ENCODE data around the gene MYO19.

DNA sequence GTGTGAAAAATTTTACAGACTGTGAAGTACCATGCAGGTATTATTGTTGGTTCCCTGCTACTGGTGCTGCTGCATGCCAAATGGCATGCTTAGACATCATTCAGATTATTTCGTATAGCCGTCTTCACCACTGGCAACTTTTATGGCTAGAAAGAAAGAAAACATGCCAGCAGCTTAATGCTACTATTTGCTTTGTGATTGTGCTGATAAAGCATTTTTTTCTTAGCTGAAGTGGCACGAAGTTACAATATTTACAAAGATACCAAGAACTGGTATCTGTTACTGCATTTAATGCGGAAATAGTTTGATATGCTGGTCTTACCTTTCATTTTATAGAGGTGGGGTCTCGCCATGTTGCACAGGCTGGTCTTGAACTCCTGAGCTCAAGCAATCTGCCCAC, 40.0 kb downstream of the MYO19 start:
- TF ChIP-seq, protein P1, sequence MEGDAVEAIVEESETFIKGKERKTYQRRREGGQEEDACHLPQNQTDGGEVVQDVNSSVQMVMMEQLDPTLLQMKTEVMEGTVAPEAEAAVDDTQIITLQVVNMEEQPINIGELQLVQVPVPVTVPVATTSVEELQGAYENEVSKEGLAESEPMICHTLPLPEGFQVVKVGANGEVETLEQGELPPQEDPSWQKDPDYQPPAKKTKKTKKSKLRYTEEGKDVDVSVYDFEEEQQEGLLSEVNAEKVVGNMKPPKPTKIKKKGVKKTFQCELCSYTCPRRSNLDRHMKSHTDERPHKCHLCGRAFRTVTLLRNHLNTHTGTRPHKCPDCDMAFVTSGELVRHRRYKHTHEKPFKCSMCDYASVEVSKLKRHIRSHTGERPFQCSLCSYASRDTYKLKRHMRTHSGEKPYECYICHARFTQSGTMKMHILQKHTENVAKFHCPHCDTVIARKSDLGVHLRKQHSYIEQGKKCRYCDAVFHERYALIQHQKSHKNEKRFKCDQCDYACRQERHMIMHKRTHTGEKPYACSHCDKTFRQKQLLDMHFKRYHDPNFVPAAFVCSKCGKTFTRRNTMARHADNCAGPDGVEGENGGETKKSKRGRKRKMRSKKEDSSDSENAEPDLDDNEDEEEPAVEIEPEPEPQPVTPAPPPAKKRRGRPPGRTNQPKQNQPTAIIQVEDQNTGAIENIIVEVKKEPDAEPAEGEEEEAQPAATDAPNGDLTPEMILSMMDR (IDR thresholded peaks at IDR 0.05) = no peak
- TF ChIP-seq POLR2A (IDR thresholded peaks at IDR 0.05) = no peak
- TF ChIP-seq POLR2AphosphoS5 (IDR thresholded peaks at IDR 0.05) = no peak
